Dendritic cell treated with granulocyte-macrophage colony-stimulating factor and Interleukin-4, amounts not matched to agents 40 ng/mL and 50 ng/mL, for 4 days (primary cell): Measurements from ENCODE around the gene JADE2.
"Not testable (repeated sequence)": the region's sequence is repeated elsewhere in the genome, so short reads cannot be mapped to it uniquely, and the experiment has no call there.

Experiments
- H3K27ac Mint-ChIP-seq: one replicate; pipeline ENCODE4 v1.8.0; 2022; ENCODE audit warnings: mild to moderate bottlenecking, mixed read lengths
- H3K27me3 Mint-ChIP-seq: one replicate; pipeline ENCODE4 v1.8.0; 2022; ENCODE audit warnings: mild to moderate bottlenecking, mixed read lengths
- H3K36me3 Mint-ChIP-seq: one replicate; pipeline ENCODE4 v1.8.0; 2022; ENCODE audit warnings: low read depth, mixed read lengths
- H3K4me1 Mint-ChIP-seq: one replicate; pipeline ENCODE4 v1.8.0; 2022; ENCODE audit warnings: low read depth, mixed read lengths
- H3K4me3 Mint-ChIP-seq: one replicate; pipeline ENCODE4 v1.8.0; 2022; ENCODE audit warnings: mild to moderate bottlenecking, moderate library complexity, mixed read lengths
- H3K9me3 Mint-ChIP-seq: one replicate; pipeline ENCODE4 v1.8.0; 2022; ENCODE audit warnings: mixed read lengths
- intact Hi-C: fragments of 100-400 bp; cut with micrococcal nuclease; formaldehyde crosslinking; loops from one replicate; pipeline ENCODE4 v1.15.0; 2022

Gene JADE2

GRCh38 chr5:134547066-134547465 lies 21.6 kb downstream of the JADE2 start:
- Mint-ChIP-seq H3K4me1 (peaks cover 28% of the 10 kb centered on the region), H3K4me3 (no peak overlapping the region), H3K36me3 (peaks cover 57% of the 10 kb centered on the region), H3K9me3 (no peaks in the 10 kb centered on the region), H3K27me3 (no peaks in the 10 kb centered on the region), H3K27ac (no peak overlapping the region)
- intact Hi-C loops, result no loop called here

- Mint-ChIP-seq H3K9me3 (no peaks in the 10 kb centered on the region), H3K27ac (no peak overlapping the region), H3K4me1 (peaks cover 28% of the 10 kb centered on the region), H3K4me3 (no peak overlapping the region), H3K36me3 (peaks cover 62% of the 10 kb centered on the region), H3K27me3 (no peaks in the 10 kb centered on the region)
- intact Hi-C loops, result no loop called here
Observed at GRCh38 chr5:134547579-134547978, 22.1 kb downstream of the JADE2 start.

GRCh38 chr5:134547999-134548658 lies 22.7 kb downstream of the JADE2 start:
- peaks cover 28% of the 10 kb centered on the region for H3K4me1 Mint-ChIP-seq
- no peak overlapping the region for H3K27ac Mint-ChIP-seq
- H3K9me3 Mint-ChIP-seq, result no peaks in the 10 kb centered on the region
- H3K27me3 Mint-ChIP-seq, result no peaks in the 10 kb centered on the region
- H3K36me3 Mint-ChIP-seq, result peaks cover 67% of the 10 kb centered on the region
- intact Hi-C loops, result no loop called here
- no peak overlapping the region for H3K4me3 Mint-ChIP-seq

- H3K4me1 Mint-ChIP-seq, result peaks cover 25% of the 10 kb centered on the region
- no peak overlapping the region for H3K4me3 Mint-ChIP-seq
- intact Hi-C loops, result no loop called here
- H3K27me3 Mint-ChIP-seq, result no peaks in the 10 kb centered on the region
- peaks cover 81% of the 10 kb centered on the region for H3K36me3 Mint-ChIP-seq
- H3K27ac Mint-ChIP-seq, result no peak overlapping the region
- H3K9me3 Mint-ChIP-seq, result no peaks in the 10 kb centered on the region
Observed at GRCh38 chr5:134549714-134550113, 24.2 kb downstream of the JADE2 start.

GRCh38 chr5:134550271-134551214 lies 25.1 kb downstream of the JADE2 start:
- no peak overlapping the region for H3K4me3 Mint-ChIP-seq
- peaks cover 74% of the 10 kb centered on the region for H3K36me3 Mint-ChIP-seq

GRCh38 chr5:134551901-134552300 lies 26.4 kb downstream of the JADE2 start:
- no peak overlapping the region for H3K4me3 Mint-ChIP-seq
- no peaks in the 10 kb centered on the region for H3K27me3 Mint-ChIP-seq
- intact Hi-C loops, result no loop called here
- H3K27ac Mint-ChIP-seq, result no peak overlapping the region
- H3K9me3 Mint-ChIP-seq, result no peaks in the 10 kb centered on the region
- H3K36me3 Mint-ChIP-seq, result peaks cover 76% of the 10 kb centered on the region
- H3K4me1 Mint-ChIP-seq, result peaks cover 39% of the 10 kb centered on the region

More at GRCh38 chr5:134550271-134551214, 25.1 kb downstream of the JADE2 start:
- intact Hi-C loops, result no loop called here
- H3K27me3 Mint-ChIP-seq, result no peaks in the 10 kb centered on the region
- H3K9me3 Mint-ChIP-seq, result no peaks in the 10 kb centered on the region
- H3K4me1 Mint-ChIP-seq, result peaks cover 26% of the 10 kb centered on the region
- no peak overlapping the region for H3K27ac Mint-ChIP-seq

- H3K4me3 Mint-ChIP-seq, result no peak overlapping the region
- no peaks in the 10 kb centered on the region for H3K9me3 Mint-ChIP-seq
- intact Hi-C loops, result no loop called here
- H3K4me1 Mint-ChIP-seq, result peaks cover 42% of the 10 kb centered on the region
- no peaks in the 10 kb centered on the region for H3K27me3 Mint-ChIP-seq
- no peak overlapping the region for H3K27ac Mint-ChIP-seq
- H3K36me3 Mint-ChIP-seq, result peaks cover 79% of the 10 kb centered on the region
Observed at GRCh38 chr5:134552301-134552700, 26.8 kb downstream of the JADE2 start.

- Mint-ChIP-seq H3K36me3 (peaks cover 76% of the 10 kb centered on the region), H3K4me1 (peaks cover 41% of the 10 kb centered on the region)
- H3K27ac Mint-ChIP-seq, H3K4me3 Mint-ChIP-seq, H3K27me3 Mint-ChIP-seq, H3K9me3 Mint-ChIP-seq, intact Hi-C loops: not testable (repeated sequence)
Observed at GRCh38 chr5:134552716-134553115, 27.2 kb downstream of the JADE2 start.

GRCh38 chr5:134553821-134554267 lies 28.4 kb downstream of the JADE2 start:
- Mint-ChIP-seq H3K4me3 (peak overlapping the region; percentile 18), H3K27me3 (no peaks in the 10 kb centered on the region)

GRCh38 chr5:134554319-134555222 lies 29.1 kb downstream of the JADE2 start:
- Mint-ChIP-seq H3K9me3 (no peaks in the 10 kb centered on the region), H3K27ac (peak overlapping the region; percentile 90), H3K4me1 (peaks cover 42% of the 10 kb centered on the region), H3K4me3 (peak overlapping the region; percentile 43), H3K36me3 (peaks cover 71% of the 10 kb centered on the region), H3K27me3 (no peaks in the 10 kb centered on the region)
- intact Hi-C loops, result no loop called here

More at GRCh38 chr5:134553821-134554267, 28.4 kb downstream of the JADE2 start:
- Mint-ChIP-seq H3K9me3 (no peaks in the 10 kb centered on the region), H3K4me1 (peaks cover 37% of the 10 kb centered on the region), H3K36me3 (peaks cover 71% of the 10 kb centered on the region), H3K27ac (peak overlapping the region; percentile 90)
- intact Hi-C loops, result no loop called here

- Mint-ChIP-seq H3K36me3 (peaks cover 72% of the 10 kb centered on the region), H3K27ac (peak overlapping the region; percentile 90), H3K9me3 (no peaks in the 10 kb centered on the region), H3K4me3 (no peak overlapping the region), H3K27me3 (no peaks in the 10 kb centered on the region), H3K4me1 (peaks cover 42% of the 10 kb centered on the region)
- intact Hi-C loops, result no loop called here
Observed at GRCh38 chr5:134555223-134555889, 29.9 kb downstream of the JADE2 start.

GRCh38 chr5:134555890-134556311 lies 30.4 kb downstream of the JADE2 start:
- Mint-ChIP-seq H3K4me3 (peak overlapping the region; percentile 14), H3K36me3 (peaks cover 72% of the 10 kb centered on the region), H3K4me1 (peaks cover 42% of the 10 kb centered on the region), H3K27ac (peak overlapping the region; percentile 90), H3K9me3 (no peaks in the 10 kb centered on the region), H3K27me3 (no peaks in the 10 kb centered on the region)
- intact Hi-C loops, result no loop called here

- H3K4me1 Mint-ChIP-seq, result peaks cover 48% of the 10 kb centered on the region
- peak overlapping the region; percentile 41 for H3K4me3 Mint-ChIP-seq
- intact Hi-C loops, H3K27me3 Mint-ChIP-seq, H3K9me3 Mint-ChIP-seq: not testable (repeated sequence)
- H3K36me3 Mint-ChIP-seq, result peaks cover 72% of the 10 kb centered on the region
- peak overlapping the region; percentile 90 for H3K27ac Mint-ChIP-seq
Observed at GRCh38 chr5:134556588-134556987, 31.1 kb downstream of the JADE2 start.
